ENCODE results near the gene STARD9.

DNA sequence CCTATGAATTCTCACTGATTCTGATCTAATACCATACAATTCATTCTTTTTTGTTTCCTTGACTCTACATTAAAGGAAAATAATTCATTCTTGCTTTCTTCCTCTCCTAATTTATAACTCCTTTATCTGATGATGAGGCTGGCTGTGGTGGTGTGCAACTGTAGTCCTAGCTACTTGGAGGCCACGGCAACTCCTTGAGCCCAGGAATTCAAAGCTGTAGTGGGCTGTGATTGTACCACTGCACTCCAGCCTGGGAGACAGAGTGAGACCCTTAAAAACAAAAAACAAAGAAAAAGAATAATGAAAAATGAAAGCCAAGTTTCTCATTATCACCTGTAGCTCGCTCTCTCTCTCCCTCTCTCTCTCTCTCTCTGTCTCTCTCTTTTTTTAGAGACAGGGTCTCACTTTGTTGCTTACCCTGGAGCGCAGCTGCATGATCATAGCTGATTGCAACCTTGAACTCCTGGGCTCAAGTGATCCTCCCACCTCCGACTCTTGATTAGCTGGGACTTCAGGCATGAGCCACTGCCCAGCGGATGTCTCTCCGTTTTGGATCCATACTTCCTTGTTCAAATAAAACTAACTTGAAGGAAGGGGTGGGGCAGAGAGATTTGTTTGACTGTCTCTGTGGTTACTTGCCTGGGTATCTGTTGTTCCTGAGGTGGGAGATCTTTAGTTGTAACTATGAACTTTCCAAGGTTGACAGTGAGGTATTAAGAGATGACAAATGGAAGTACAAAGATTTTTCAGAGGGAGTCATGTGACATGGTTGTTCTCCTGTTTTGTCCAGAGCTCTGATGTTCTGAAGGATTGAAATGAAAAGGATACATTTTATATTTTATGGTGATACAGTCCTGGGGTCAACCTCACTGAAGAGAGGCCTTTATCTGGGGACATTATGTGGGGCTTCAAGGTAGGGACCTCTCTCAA, 46.9 kb downstream of the STARD9 start:
- TF ChIP-seq, protein P1, sequence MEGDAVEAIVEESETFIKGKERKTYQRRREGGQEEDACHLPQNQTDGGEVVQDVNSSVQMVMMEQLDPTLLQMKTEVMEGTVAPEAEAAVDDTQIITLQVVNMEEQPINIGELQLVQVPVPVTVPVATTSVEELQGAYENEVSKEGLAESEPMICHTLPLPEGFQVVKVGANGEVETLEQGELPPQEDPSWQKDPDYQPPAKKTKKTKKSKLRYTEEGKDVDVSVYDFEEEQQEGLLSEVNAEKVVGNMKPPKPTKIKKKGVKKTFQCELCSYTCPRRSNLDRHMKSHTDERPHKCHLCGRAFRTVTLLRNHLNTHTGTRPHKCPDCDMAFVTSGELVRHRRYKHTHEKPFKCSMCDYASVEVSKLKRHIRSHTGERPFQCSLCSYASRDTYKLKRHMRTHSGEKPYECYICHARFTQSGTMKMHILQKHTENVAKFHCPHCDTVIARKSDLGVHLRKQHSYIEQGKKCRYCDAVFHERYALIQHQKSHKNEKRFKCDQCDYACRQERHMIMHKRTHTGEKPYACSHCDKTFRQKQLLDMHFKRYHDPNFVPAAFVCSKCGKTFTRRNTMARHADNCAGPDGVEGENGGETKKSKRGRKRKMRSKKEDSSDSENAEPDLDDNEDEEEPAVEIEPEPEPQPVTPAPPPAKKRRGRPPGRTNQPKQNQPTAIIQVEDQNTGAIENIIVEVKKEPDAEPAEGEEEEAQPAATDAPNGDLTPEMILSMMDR (optimal IDR thresholded peaks at IDR 0.05 in 1 of 3, IDR thresholded peaks at IDR 0.05 in 1 of 3, conservative IDR thresholded peaks at IDR 0.05 in 1 of 3; ENCODE audit: extremely low read depth in 1 of 3, insufficient read depth in 2 of 3, low read length in 3 of 3), result no peak
- no peak for TF ChIP-seq EZH2 (IDR thresholded peaks at IDR 0.05; ENCODE audit: low read length)

Data from keratinocyte (primary cell).